Mucosa of rectum (tissue), 2 donors: ENCODE data around the gene TPRX2.
"Not testable (repeated sequence)": the region's sequence is repeated elsewhere in the genome, so short reads cannot be mapped to it uniquely, and the experiment has no call there.

Source experiments
- H3K27ac ChIP-seq, 2 donors: one replicate each; pipeline ENCODE4 v1.7.0; 2013; ENCODE audit warnings: inconsistent platforms in 2 of 2, low read depth in 2 of 2, low read length in 2 of 2
- H3K27me3 ChIP-seq, 2 donors: one replicate each; pipeline ENCODE4 v1.7.0; 2013; ENCODE audit warnings: low read length in 2 of 2; ENCODE audit not compliant: control insufficient read depth in 2 of 2, insufficient read depth in 2 of 2
- H3K36me3 ChIP-seq, 2 donors: one replicate each; pipeline ENCODE4 v1.7.0; 2013; ENCODE audit warnings: low read length in 2 of 2; ENCODE audit not compliant: control insufficient read depth in 2 of 2, insufficient read depth in 2 of 2
- H3K4me1 ChIP-seq, 2 donors: one replicate each; pipeline ENCODE4 v1.7.0; 2013; ENCODE audit warnings: low read length in 2 of 2, mild to moderate bottlenecking in 1 of 2; ENCODE audit not compliant: control insufficient read depth in 2 of 2, insufficient read depth in 2 of 2
- H3K4me3 ChIP-seq, 2 donors: one replicate each; pipeline ENCODE4 v1.7.0; 2013; ENCODE audit warnings: low read length in 2 of 2
- H3K9ac ChIP-seq, 2 donors: one replicate each; pipeline ENCODE4 v1.7.0; 2013; ENCODE audit warnings: low read length in 2 of 2, low read depth in 1 of 2, mild to moderate bottlenecking in 1 of 2
- H3K9me3 ChIP-seq, 2 donors: one replicate each; pipeline ENCODE4 v1.7.0; 2013; ENCODE audit warnings: low read length in 2 of 2; ENCODE audit not compliant: control insufficient read depth in 2 of 2
- donor health status: healthy.
- donor health status: Normal muscosa, but diverticular disease.

TPRX2 gene

DNA sequence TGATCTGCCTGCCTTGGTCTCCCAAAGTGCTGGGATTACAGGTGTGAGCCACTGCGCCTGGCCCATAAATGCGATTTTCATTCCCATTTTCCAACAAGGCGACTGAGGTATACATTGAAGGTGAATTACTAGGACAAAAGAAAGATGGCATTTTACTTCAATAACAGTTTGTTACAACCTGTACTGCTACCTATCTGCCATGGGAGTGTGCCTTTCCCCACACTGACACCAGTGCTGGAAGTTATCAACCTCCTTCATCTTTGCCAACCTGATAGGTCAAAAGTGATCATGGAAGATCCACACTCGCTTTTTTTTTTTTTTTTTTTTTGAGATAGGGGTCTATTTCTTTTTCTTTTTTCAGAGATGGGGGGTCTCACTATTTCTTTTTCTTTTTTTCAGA is 26.3 kb upstream of the TPRX2 start:
- Histone ChIP-seq H3K36me3 (no peaks in the 10 kb centered on the region), H3K4me3 (no peak overlapping the region), H3K9ac (no peak overlapping the region), H3K4me1 (no peaks in the 10 kb centered on the region), H3K27me3 (no peaks in the 10 kb centered on the region), H3K9me3 (no peaks in the 10 kb centered on the region), H3K27ac (no peak overlapping the region)

GRCh38 chr19:47836038-47836437 is 23.0 kb upstream of the TPRX2 start:
- Histone ChIP-seq H3K36me3 (no peaks in the 10 kb centered on the region), H3K9me3 (no peaks in the 10 kb centered on the region), H3K27ac (no peak overlapping the region), H3K4me3 (no peak overlapping the region), H3K9ac (no peak overlapping the region), H3K4me1 (no peaks in the 10 kb centered on the region), H3K27me3 (peaks cover 0 to 3% of the 10 kb centered on the region in 2 donors)

GRCh38 chr19:47839411-47839810 is 19.6 kb upstream of the TPRX2 start:
- H3K36me3 ChIP-seq = no peaks in the 10 kb centered on the region
- H3K27ac ChIP-seq = no peak overlapping the region
- H3K27me3 ChIP-seq = peaks cover 2 to 3% of the 10 kb centered on the region in 2 donors
- no peak overlapping the region for H3K4me3 ChIP-seq
- no peak overlapping the region for H3K9ac ChIP-seq
- no peaks in the 10 kb centered on the region for H3K9me3 ChIP-seq
- H3K4me1 ChIP-seq = no peaks in the 10 kb centered on the region

DNA sequence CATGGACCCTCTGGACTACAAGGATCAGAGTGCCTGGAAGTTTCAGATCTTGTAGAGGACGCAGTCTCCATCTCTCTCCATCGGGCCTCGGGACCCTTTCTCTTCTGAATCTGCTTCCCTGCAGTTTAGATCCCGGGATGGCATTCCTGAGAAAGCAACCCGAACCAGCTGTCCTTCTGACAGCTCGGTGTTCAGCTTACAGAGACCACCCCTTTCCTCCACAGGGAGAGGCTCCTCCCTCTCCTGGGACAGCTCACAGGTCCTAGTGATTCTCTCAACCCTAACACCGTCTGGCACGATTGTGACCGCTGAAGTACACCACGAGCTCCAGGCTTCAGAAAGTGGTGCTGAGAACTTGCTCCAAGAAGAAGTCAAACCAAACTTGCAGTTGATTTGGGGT is 19.1 kb upstream of the TPRX2 start:
- Histone ChIP-seq H3K4me1 (no peaks in the 10 kb centered on the region), H3K27ac (no peak overlapping the region), H3K9ac (no peak overlapping the region), H3K36me3 (no peaks in the 10 kb centered on the region), H3K9me3 (no peaks in the 10 kb centered on the region), H3K27me3 (peaks cover 2 to 3% of the 10 kb centered on the region in 2 donors), H3K4me3 (no peak overlapping the region)

DNA sequence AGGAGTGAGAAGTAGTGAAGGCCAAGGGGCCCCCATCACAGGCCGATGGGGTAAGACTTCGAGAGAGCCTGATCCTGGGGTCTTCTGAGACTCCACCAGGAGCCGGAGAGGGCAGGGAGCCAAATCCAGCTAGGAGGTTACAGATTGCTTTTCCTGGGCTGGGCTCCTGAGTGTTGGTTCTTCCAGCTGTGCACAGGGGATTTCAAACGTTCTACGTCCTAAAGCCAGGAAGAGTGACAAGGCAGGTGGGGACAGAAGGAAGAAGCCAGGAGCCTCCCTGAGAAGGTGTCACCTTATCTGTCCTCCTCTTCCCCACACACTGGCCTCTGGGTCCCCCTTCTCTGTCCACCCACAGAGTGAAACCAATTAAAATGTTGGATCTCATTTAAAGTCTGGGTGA is 16.1 kb upstream of the TPRX2 start:
- Histone ChIP-seq H3K9me3 (no peaks in the 10 kb centered on the region), H3K4me3 (no peak overlapping the region), H3K27ac (no peak overlapping the region), H3K9ac (no peak overlapping the region), H3K27me3 (peaks cover 2 to 3% of the 10 kb centered on the region in 2 donors), H3K4me1 (no peaks in the 10 kb centered on the region), H3K36me3 (no peaks in the 10 kb centered on the region)

DNA sequence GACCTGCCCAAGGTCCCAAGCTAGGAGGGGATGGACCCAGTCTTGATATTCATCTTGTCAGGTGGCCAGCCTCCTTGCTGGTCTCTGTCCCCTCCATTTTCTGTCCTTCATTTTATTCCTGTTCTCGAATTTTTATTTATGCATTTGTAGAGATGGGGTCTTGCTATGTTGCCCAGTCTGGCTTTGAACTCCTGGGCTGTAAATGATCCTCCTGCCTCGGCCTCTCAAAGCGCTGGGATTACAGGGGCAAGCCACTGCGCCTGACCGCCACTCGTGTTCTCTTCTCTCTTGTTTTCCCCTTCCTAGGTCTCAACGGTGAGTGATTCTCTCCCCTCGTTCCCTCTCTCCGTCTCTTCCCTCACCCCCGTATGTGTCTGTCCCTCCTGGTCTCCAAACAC is 10.6 kb upstream of the TPRX2 start:
- H3K27ac ChIP-seq = no peak overlapping the region
- H3K4me3 ChIP-seq = no peak overlapping the region
- H3K36me3 ChIP-seq = no peaks in the 10 kb centered on the region
- H3K4me1 ChIP-seq = no peaks in the 10 kb centered on the region
- H3K27me3 ChIP-seq = peaks cover 4 to 12% of the 10 kb centered on the region in 2 donors
- H3K9ac ChIP-seq = no peak overlapping the region
- no peaks in the 10 kb centered on the region for H3K9me3 ChIP-seq

DNA sequence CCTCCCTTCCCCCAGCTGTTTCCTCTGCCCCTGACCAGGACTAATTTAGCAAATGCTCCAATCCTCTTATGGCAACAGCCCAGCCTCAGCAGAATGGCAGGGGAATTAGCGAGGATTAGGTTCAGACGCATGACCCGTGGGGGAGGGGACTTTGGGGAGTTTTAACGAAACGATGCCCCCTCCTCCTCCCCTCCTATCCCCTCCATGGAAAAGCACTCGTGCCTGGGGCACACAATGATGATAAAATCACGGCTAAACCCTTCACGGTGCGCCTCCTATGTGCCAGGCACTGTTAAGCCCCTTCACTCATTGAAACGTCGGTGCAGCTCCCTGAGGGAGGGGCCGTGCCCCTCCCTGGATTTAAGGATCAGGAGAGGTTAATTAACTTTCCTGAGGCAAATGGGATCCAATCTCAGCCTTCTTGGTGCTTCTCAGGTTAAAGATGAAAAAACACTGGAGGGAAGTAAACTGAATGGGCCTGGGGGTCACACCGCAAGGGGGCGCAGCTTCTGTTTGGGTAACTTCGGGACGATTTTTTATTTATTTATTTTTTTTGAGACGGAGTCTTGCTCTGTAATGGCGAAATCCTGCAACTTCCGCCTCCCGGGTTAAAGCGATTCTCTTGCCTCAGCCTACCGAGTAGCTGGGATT is 10.1 kb upstream of the TPRX2 start:
- Histone ChIP-seq H3K27me3 (peaks cover 4 to 12% of the 10 kb centered on the region in 2 donors), H3K4me3 (no peak overlapping the region), H3K9ac (no peak overlapping the region), H3K9me3 (no peaks in the 10 kb centered on the region), H3K36me3 (no peaks in the 10 kb centered on the region), H3K27ac (no peak overlapping the region), H3K4me1 (no peaks in the 10 kb centered on the region)

- Histone ChIP-seq H3K4me3 (no peak overlapping the region), H3K4me1 (no peaks in the 10 kb centered on the region), H3K9ac (no peak overlapping the region), H3K27ac (no peak overlapping the region), H3K27me3 (peaks cover 4 to 12% of the 10 kb centered on the region in 2 donors), H3K9me3 (no peaks in the 10 kb centered on the region), H3K36me3 (no peaks in the 10 kb centered on the region)
Observed at GRCh38 chr19:47853003-47853402, 6.0 kb upstream of the TPRX2 start.

GRCh38 chr19:47854459-47854858 is 4.6 kb upstream of the TPRX2 start:
- Histone ChIP-seq H3K27me3 (peaks cover 4 to 5% of the 10 kb centered on the region in 2 donors), H3K9ac (no peak overlapping the region), H3K4me1 (no peaks in the 10 kb centered on the region), H3K4me3 (no peak overlapping the region), H3K27ac (no peak overlapping the region), H3K36me3 (no peaks in the 10 kb centered on the region), H3K9me3 (no peaks in the 10 kb centered on the region)

- not testable (repeated sequence) for H3K4me3 ChIP-seq, H3K9me3 ChIP-seq, H3K9ac ChIP-seq, H3K4me1 ChIP-seq, H3K27me3 ChIP-seq, H3K36me3 ChIP-seq, H3K27ac ChIP-seq
Observed at GRCh38 chr19:47858231-47858630, 804 bp upstream of the TPRX2 start.

GRCh38 chr19:47859838-47860237 is 803 bp downstream of the TPRX2 start:
- H3K4me1 ChIP-seq, H3K27me3 ChIP-seq, H3K9me3 ChIP-seq, H3K27ac ChIP-seq, H3K36me3 ChIP-seq, H3K9ac ChIP-seq, H3K4me3 ChIP-seq: not testable (repeated sequence)
